HepG2 (cell line): ENCODE results near the gene CLDN17. TPM values are rescaled to one million over a fixed set of nuclear protein-coding genes. Genes with fewer than 3 reads are reported as not detected.
A peak's percentile ranks its signal among the peaks of the same experiment; 100 is the strongest.

Source experiments
- ATAC-seq: fragments of 200-7000 bp; cut with Tn5 transposase; 3 replicates; pipeline ENCODE4 v1.9.1; 2020; ENCODE audit warnings: mild to moderate bottlenecking, moderate library complexity
- BruUV-seq: library from RNA; stranded (reverse); fragments of 400-500 nt; replicated peaks from 2 replicates; lab custom pipeline; 2021; lab: Mats Ljungman, UMichigan
- CTCF ChIA-PET: fragments of 300-600 bp; formaldehyde crosslinking; extraction: SDS; loops from one replicate; lab custom pipeline; 2021; ENCODE audit warnings: low total read pairs, inconsistent platforms, low intra/inter-chr PET ratio; lab: Yijun Ruan, JAX
- POLR2A ChIA-PET: fragments of 350-600 bp; sonication (Branson Sonifier 250); formaldehyde crosslinking; loops from one replicate; lab custom pipeline; 2020; ENCODE audit warnings: antibody characterized with exemption, inconsistent platforms; lab: Yijun Ruan, JAX
- DNase-seq: peaks from one replicate; pipeline ENCODE4 v3.0.0-alpha.2; 2015; ENCODE audit warnings: low spot score
- FAIRE-seq: peaks from 3 replicates; lab custom pipeline; 2011; peaks lifted over from hg19 to GRCh38; lab: Jason Lieb, UNC
- H2AFZ ChIP-seq: one replicate; pipeline ENCODE4 v1.6.1; 2011; ENCODE audit warnings: low read length, inconsistent platforms
- H3K27ac ChIP-seq: fragments of 300-600 bp; 3 replicates; pipeline ENCODE4 v1.8.0; 2011; ENCODE audit warnings: mixed run types, mild to moderate bottlenecking, mixed read lengths, low read length, inconsistent platforms; ENCODE audit not compliant: insufficient read depth; ENCODE audit errors: extremely low read length
- H3K27me3 ChIP-seq, 2 experiments: fragments of 200-600 bp in 1 of 2; 2 replicates in 1 of 2; 3 replicates in 1 of 2; pipeline versions ENCODE4 v1.6.0 to v1.8.0; 2011; ENCODE audit warnings: low read length in 2 of 2, mild to moderate bottlenecking in 2 of 2, moderate library complexity in 2 of 2, inconsistent platforms in 1 of 2; ENCODE audit not compliant: insufficient read depth in 2 of 2, control insufficient read depth in 1 of 2
- H3K36me3 ChIP-seq, 2 experiments: fragments of 200-600 bp in 1 of 2; replicated peaks in 1 of 2; 2 replicates in 1 of 2; 3 replicates in 1 of 2; pipeline versions ENCODE4 v1.5.1 to v1.8.0; 2011; ENCODE audit warnings: low read length in 2 of 2, inconsistent platforms in 1 of 2; ENCODE audit not compliant: insufficient read depth in 2 of 2, control insufficient read depth in 1 of 2
- H3K4me1 ChIP-seq: 2 replicates; pipeline ENCODE4 v1.5.1; 2012; ENCODE audit warnings: low read length, inconsistent platforms; ENCODE audit not compliant: insufficient read depth
- H3K4me2 ChIP-seq: 2 replicates; pipeline ENCODE4 v1.6.0; 2011; ENCODE audit warnings: low read depth, low read length, inconsistent platforms
- H3K4me3 ChIP-seq, 3 experiments: fragments of 200-600 bp in 1 of 3; sonication (generic), shearing (Covaris generic) in 1 of 3; replicated peaks in 1 of 3; 2 replicates each; pipeline ENCODE4 v1.5.1; 2011 to 2016; ENCODE audit warnings: low read length in 3 of 3, inconsistent platforms in 2 of 3, low read depth in 2 of 3, mild to moderate bottlenecking in 2 of 3, control low read depth in 1 of 3, mixed read lengths in 1 of 3; ENCODE audit not compliant: insufficient read depth in 1 of 3
- H3K79me2 ChIP-seq: one replicate; pipeline ENCODE4 v1.6.1; 2011; ENCODE audit warnings: low read length, inconsistent platforms; ENCODE audit not compliant: insufficient read depth
- H3K9ac ChIP-seq: 2 replicates; pipeline ENCODE4 v1.6.0; 2011; ENCODE audit warnings: mild to moderate bottlenecking, low read depth, low read length, inconsistent platforms; ENCODE audit not compliant: insufficient read depth
- H3K9me3 ChIP-seq: 2 replicates; pipeline ENCODE4 v1.5.1; 2012; ENCODE audit warnings: mild to moderate bottlenecking, low read length
- H4K20me1 ChIP-seq: 2 replicates; pipeline ENCODE4 v1.6.0; 2011; ENCODE audit warnings: inconsistent platforms, mild to moderate bottlenecking, low read length, moderate library complexity; ENCODE audit not compliant: insufficient read depth
- ATF4 ChIP-seq, 2 experiments: fragments of 450-650 bp in 1 of 2; sonication (generic) in 1 of 2; formaldehyde crosslinking; IDR thresholded peaks; 2 replicates each; pipeline versions ENCODE4 v1.5.0 to v1.8.0; 2020 to 2022; ENCODE audit warnings: mild to moderate bottlenecking in 1 of 2, missing genetic modification reagents in 1 of 2
- MAFF ChIP-seq: IDR thresholded peaks from 2 replicates; pipeline ENCODE4 v1.6.1; 2011; ENCODE audit warnings: low read depth, low read length, improper control_type of control experiment
- MAFK ChIP-seq, 2 experiments: IDR thresholded peaks in 1 of 2; conservative IDR thresholded peaks in 1 of 2; 2 replicates each; pipeline ENCODE4 v1.6.1; 2011; ENCODE audit warnings: improper control_type of control experiment in 2 of 2, low read length in 2 of 2
- NFATC3 ChIP-seq: sonication (generic); formaldehyde crosslinking; IDR thresholded peaks from 2 replicates; pipeline ENCODE4 v1.5.1; 2020; ENCODE audit warnings: mild to moderate bottlenecking, missing genetic modification reagents
- NFE2L2 ChIP-seq: fragments of 150-350 bp; IDR thresholded peaks from 2 replicates; pipeline ENCODE4 v1.6.1; 2014; ENCODE audit warnings: low read length
- NFKBIZ ChIP-seq: IDR thresholded peaks from 2 replicates; pipeline ENCODE4 v1.6.1; 2018; ENCODE audit warnings: missing genetic modification reagents, missing compliant biosample characterization
- PLRG1 ChIP-seq: fragments of 450-650 bp; conservative IDR thresholded peaks from 2 replicates; pipeline ENCODE4 v1.6.1; 2016
- TRAFD1 ChIP-seq: sonication (generic); formaldehyde crosslinking; IDR thresholded peaks from 2 replicates; pipeline ENCODE4 v1.5.1; 2020; ENCODE audit warnings: missing genetic modification reagents, mild to moderate bottlenecking, borderline replicate concordance
- ZNF318 ChIP-seq: sonication (generic); formaldehyde crosslinking; IDR thresholded peaks from 2 replicates; pipeline ENCODE4 v1.4.0; 2020; ENCODE audit warnings: mild to moderate bottlenecking, missing genetic modification reagents
- ZNF75D ChIP-seq: sonication (generic); formaldehyde crosslinking; IDR thresholded peaks from 2 replicates; pipeline ENCODE4 v1.8.1; 2023; ENCODE audit warnings: missing genetic modification reagents, mild to moderate bottlenecking, borderline replicate concordance
- WGBS: methylation state at CpG from one replicate; pipeline ENCODE4 v1.1.6; 2017; ENCODE audit warnings: low lambda C conversion rate; 5-methylcytosine and 5-hydroxymethylcytosine counted together
- in situ Hi-C: cut with HindIII; loops from 2 replicates; pipeline ENCODE4 v1.10.0; 2017; ENCODE audit warnings: low pct_unique_long_range_greater_than_20kb; ENCODE audit not compliant: extremely low pct_ligation_motif_present
- intact Hi-C: fragments of 100-400 bp; cut with micrococcal nuclease; formaldehyde crosslinking; loops from one replicate; pipeline ENCODE4 v1.10.0; 2022; ENCODE audit not compliant: unreplicated experiment
- polyA plus RNA-seq, 8 experiments: library from polyadenylated mRNA; depleted of rRNA in 3 of 8; stranded (reverse) in 7 of 8; unstranded in 1 of 8; fragments of >200 nt; fragmentation: Illumina TruSeq in 4 of 8; extraction: Trizol in 4 of 8; gene quantifications; 2 replicates each; pipeline versions ENCODE4 v1.2.1 to v1.2.3, GENCODE V29; 2011 to 2016; ENCODE audit warnings: low read depth in 4 of 8, missing spikeins in 1 of 8, mixed read lengths in 1 of 8; ENCODE audit not compliant: insufficient read depth in 1 of 8
- total RNA-seq, 5 experiments: library from RNA; depleted of rRNA; stranded (reverse); fragments of >200 nt; fragmentation: Illumina TruSeq; extraction: Trizol; gene quantifications; 2 replicates each; pipeline ENCODE4 v1.2.3, GENCODE V29; 2016; ENCODE audit warnings: low read depth in 1 of 5

CLDN17 gene
- total and polyA plus RNA-seq, 2 of the 13 experiments (the other 11 are each of a cell fraction or from before 2014, with no cell fraction given), result not detected

GRCh38 chr21:30207252-30207579, 40.6 kb upstream of the CLDN17 start:
- no peak for TF ChIP-seq PLRG1
- TF ChIP-seq NFATC3 (CRISPR knock-in tag), result no peak
- TF ChIP-seq ZNF318 (CRISPR knock-in tag), result no peak
- TF ChIP-seq MAFF, result peak; percentile 42; the same call in 1 of the 2 replicates
- TF ChIP-seq NFE2L2, result peak; percentile 54; the same call in 1 of the 2 replicates
- TF ChIP-seq ATF4 (CRISPR knock-in tag; IDR thresholded peaks at IDR 0.05), result no peak
- no peak for TF ChIP-seq TRAFD1 (CRISPR knock-in tag)
- TF ChIP-seq NFKBIZ (CRISPR knock-in tag), result no peak
- peak; percentile 42 to 80; a peak in 3 of 4 replicates for TF ChIP-seq MAFK (conservative IDR thresholded peaks at IDR 0.05 in 1 of 2, IDR thresholded peaks at IDR 0.05 in 1 of 2; ENCODE audit: low read length in 2 of 2)
- TF ChIP-seq ZNF75D, result no peak
- no TSS peak for BruUV-seq
- Histone ChIP-seq H3K27ac (no peak overlapping the region), H3K9ac (no peak overlapping the region), H4K20me1 (no peaks in the 10 kb centered on the region), H3K4me1 (no peaks in the 10 kb centered on the region), H2AFZ (no peak overlapping the region), H3K36me3 (no peaks in the 10 kb centered on the region), H3K79me2 (no peaks in the 10 kb centered on the region), H3K4me3 (no peak overlapping the region), H3K9me3 (peaks cover 60% of the 10 kb centered on the region), H3K4me2 (no peak overlapping the region), H3K27me3 (no peaks in the 10 kb centered on the region)
- no peak for DNase-seq
- ATAC-seq, result no peak
- intact Hi-C loops, result no loop called here
- no peak for FAIRE-seq
- ChIA-PET CTCF (no interaction called here), POLR2A (no interaction called here)
- WGBS, result 0% methylated on average over 1 of the region's 1 CpG
- in situ Hi-C loops, result no loop called here
